K562 (cell line): ENCODE results near the gene BIRC5. TPM values are rescaled to one million over a fixed set of nuclear protein-coding genes. Genes with fewer than 3 reads are reported as not detected.

ENCODE experiments used
- BCOR ChIP-seq: fragments of 450-650 bp; IDR thresholded peaks from 2 replicates; pipeline ENCODE4 v1.6.1; 2016
- CREBBP ChIP-seq: IDR thresholded peaks from one replicate; pipeline ENCODE4 v1.6.1; 2012; ENCODE audit warnings: low read depth, mild to moderate bottlenecking, control low read depth, inconsistent platforms, low read length
- FUS ChIP-seq: fragments of 200-400 bp; formaldehyde crosslinking; optimal IDR thresholded peaks from 2 replicates; pipeline ENCODE3; 2017; ENCODE audit warnings: low read depth, low read length
- GATAD2B ChIP-seq: fragments of 450-650 bp; IDR thresholded peaks from 2 replicates; pipeline ENCODE4 v1.6.1; 2017; ENCODE audit warnings: mild to moderate bottlenecking, borderline replicate concordance
- MCM5 ChIP-seq: fragments of 450-650 bp; IDR thresholded peaks from 2 replicates; pipeline ENCODE4 v1.6.1; 2016; ENCODE audit warnings: low read depth
- MED1 ChIP-seq: sonication (generic); formaldehyde crosslinking; IDR thresholded peaks from 2 replicates; pipeline ENCODE4 v1.8.1; 2023; ENCODE audit warnings: missing genetic modification reagents, borderline replicate concordance
- NFRKB ChIP-seq: fragments of 450-650 bp; IDR thresholded peaks from 2 replicates; pipeline ENCODE4 v1.6.1; 2016; ENCODE audit warnings: low read depth
- NR2C2 ChIP-seq, 2 experiments: fragments of 200-800 bp in 1 of 2; sonication (Bioruptor generic) in 1 of 2; sonication (generic) in 1 of 2; formaldehyde crosslinking in 1 of 2; IDR thresholded peaks; 2 replicates each; pipeline versions ENCODE4 v1.6.1 to v1.8.0; 2016 to 2022; ENCODE audit warnings: mild to moderate bottlenecking in 1 of 2, missing compliant biosample characterization in 1 of 2, missing genetic modification characterization in 1 of 2, missing genetic modification reagents in 1 of 2
- PREB ChIP-seq: sonication (generic); formaldehyde crosslinking; IDR thresholded peaks from 2 replicates; pipeline ENCODE4 v1.8.1; 2023; ENCODE audit warnings: mild to moderate bottlenecking, missing genetic modification reagents
- PTRF ChIP-seq: fragments of 450-650 bp; IDR thresholded peaks from 2 replicates; pipeline ENCODE4 v1.6.1; 2016; ENCODE audit warnings: mild to moderate bottlenecking, missing genetic modification characterization, missing compliant biosample characterization
- SOX6 ChIP-seq: fragments of 450-650 bp; IDR thresholded peaks from 2 replicates; pipeline ENCODE4 v1.6.1; 2014; ENCODE audit warnings: mild to moderate bottlenecking
- SRF ChIP-seq, 2 experiments: fragments of 250-450, 450-650 bp in 1 of 2; sonication (Bioruptor Pico) in 1 of 2; sonication (generic) in 1 of 2; formaldehyde crosslinking; IDR thresholded peaks; 2 replicates each; pipeline versions ENCODE4 v1.5.0 to v1.5.1; 2020 to 2022; ENCODE audit warnings: mild to moderate bottlenecking in 1 of 2, missing genetic modification reagents in 1 of 2
- SRSF7 ChIP-seq: fragments of 200-400 bp; formaldehyde crosslinking; optimal IDR thresholded peaks from 2 replicates; pipeline ENCODE3; 2017; ENCODE audit warnings: mild to moderate bottlenecking, low read depth, low read length
- ZHX1 ChIP-seq: fragments of 150-350 bp; conservative IDR thresholded peaks from 2 replicates; pipeline ENCODE4 v1.6.1; 2014; ENCODE audit warnings: low read length
- ZKSCAN3 ChIP-seq: fragments of 250-450 bp; sonication (Bioruptor Pico); IDR thresholded peaks from 2 replicates; pipeline ENCODE4 v1.4.0; 2020
- ZNF184 ChIP-seq: sonication (generic); formaldehyde crosslinking; IDR thresholded peaks from 2 replicates; pipeline ENCODE4 v1.5.0; 2020; ENCODE audit warnings: missing genetic modification reagents
- ZNF217 ChIP-seq: sonication (generic); formaldehyde crosslinking; IDR thresholded peaks from 2 replicates; pipeline ENCODE4 v1.8.0; 2022; ENCODE audit warnings: mild to moderate bottlenecking, missing genetic modification reagents
- ZNF324 ChIP-seq: fragments of 250-450 bp; sonication (Bioruptor Pico); IDR thresholded peaks from 2 replicates; pipeline ENCODE4 v1.4.0; 2020; ENCODE audit warnings: mild to moderate bottlenecking
- ZNF780A ChIP-seq: fragments of 250-450 bp; sonication (Bioruptor Pico); IDR thresholded peaks from 2 replicates; pipeline ENCODE4 v1.5.0; 2021; ENCODE audit warnings: mild to moderate bottlenecking
- polyA plus RNA-seq, 8 experiments: library from polyadenylated mRNA; depleted of rRNA in 4 of 8; stranded (reverse) in 5 of 8; unstranded in 3 of 8; fragments of >200 nt; fragmentation: Nextera tagmentation in 2 of 8; fragmentation: Illumina TruSeq in 1 of 8; extraction: Ambion mirVana in 2 of 8; extraction: Trizol in 1 of 8; gene quantifications; 2 replicates each; pipeline versions ENCODE4 v1.2.1 to v1.2.3, GENCODE V29; 2011 to 2014; ENCODE audit warnings: inconsistent platforms in 1 of 8, missing spikeins in 1 of 8
- total RNA-seq, 7 experiments: library from RNA; depleted of rRNA in 6 of 7; stranded (reverse); fragments of >200 nt in 6 of 7; fragmentation: Illumina TruSeq in 2 of 7; extraction: Trizol in 2 of 7; gene quantifications; 2 replicates each; pipeline versions ENCODE4 v1.2.1 to v1.2.3, GENCODE V29; 2011 to 2021; ENCODE audit warnings: low replicate concordance in 1 of 7
- TF ChIP-seq, protein P1 (sequence below): fragments of 250-450 bp; sonication (Bioruptor Pico); IDR thresholded peaks from 2 replicates; pipeline ENCODE4 v1.8.0; 2021; ENCODE audit warnings: moderate library complexity, mild to moderate bottlenecking, inconsistent platforms
- TF ChIP-seq, protein P2 (sequence below): IDR thresholded peaks from 2 replicates; pipeline ENCODE4 v1.6.1; 2014; ENCODE audit warnings: antibody characterized with exemption

The BIRC5 gene
- total and polyA plus RNA-seq, 9 of the 15 experiments (the other 6 are each of a cell fraction or from before 2014, with no cell fraction given): 64.4 to 140 (median 101) TPM

DNA sequence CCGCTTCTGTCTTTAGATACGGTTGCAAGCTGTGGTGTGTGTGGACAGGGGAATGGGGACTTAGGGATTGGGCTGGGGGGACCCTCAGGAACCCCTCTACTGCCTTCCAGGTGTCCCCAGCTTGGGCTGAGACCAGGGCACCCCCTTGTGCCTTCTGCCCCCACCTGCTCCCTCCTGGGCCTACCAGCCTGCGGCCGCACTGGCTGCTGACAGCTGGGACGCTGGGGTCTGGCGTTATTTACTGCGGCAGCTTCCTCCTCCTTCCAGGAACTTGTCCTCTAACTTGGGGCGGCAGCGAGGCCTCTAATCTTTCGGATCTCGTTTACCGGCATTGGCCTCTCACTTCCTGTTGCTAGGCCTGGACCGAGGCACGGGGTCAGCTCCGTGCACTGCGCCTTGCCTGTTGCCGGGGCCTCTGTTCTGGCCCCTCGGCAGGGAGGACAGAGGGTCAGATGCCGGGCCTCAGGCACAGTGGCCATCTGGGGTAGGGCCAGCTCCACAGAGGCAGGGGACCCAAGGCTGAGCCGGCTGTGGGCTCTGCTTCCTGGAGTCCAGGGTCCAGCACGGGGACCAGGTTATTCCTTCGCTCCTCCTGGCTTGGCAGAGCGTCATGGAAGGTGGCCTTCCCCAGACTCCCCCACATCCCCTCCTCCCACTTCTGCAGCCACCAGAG, 49.1 kb downstream of the BIRC5 start (continued):
- TF ChIP-seq PTRF (no peak), ZNF217 (CRISPR knock-in tag) (no peak), ZKSCAN3 (CRISPR knock-in tag) (no peak), FUS (no peak), SRSF7 (no peak), BCOR (peak; percentile 7; the same call in 1 of the 2 replicates), ZNF184 (CRISPR knock-in tag) (no peak), MCM5 (no peak), SOX6 (peak; percentile 71; the same call in 1 of the 2 replicates), GATAD2B (peak; percentile 78), MED1 (CRISPR knock-in tag) (no peak), NR2C2 (CRISPR knock-in tag; IDR thresholded peaks at IDR 0.05) (peak; percentile 54; the same call in 1 of the 2 replicates), NR2C2 (tag; IDR thresholded peaks at IDR 0.05) (peak; percentile 91), ZNF324 (CRISPR knock-in tag) (no peak), PREB (no peak), NFRKB (peak; percentile 87), ZNF780A (CRISPR knock-in tag) (no peak), CREBBP (no peak), ZHX1 (no peak), SRF (CRISPR knock-in tag; IDR thresholded peaks at IDR 0.05) (peak in 1 of 2 experiments; percentile 50; a peak in 1 of 4 replicates)
- TF ChIP-seq, protein P1, sequence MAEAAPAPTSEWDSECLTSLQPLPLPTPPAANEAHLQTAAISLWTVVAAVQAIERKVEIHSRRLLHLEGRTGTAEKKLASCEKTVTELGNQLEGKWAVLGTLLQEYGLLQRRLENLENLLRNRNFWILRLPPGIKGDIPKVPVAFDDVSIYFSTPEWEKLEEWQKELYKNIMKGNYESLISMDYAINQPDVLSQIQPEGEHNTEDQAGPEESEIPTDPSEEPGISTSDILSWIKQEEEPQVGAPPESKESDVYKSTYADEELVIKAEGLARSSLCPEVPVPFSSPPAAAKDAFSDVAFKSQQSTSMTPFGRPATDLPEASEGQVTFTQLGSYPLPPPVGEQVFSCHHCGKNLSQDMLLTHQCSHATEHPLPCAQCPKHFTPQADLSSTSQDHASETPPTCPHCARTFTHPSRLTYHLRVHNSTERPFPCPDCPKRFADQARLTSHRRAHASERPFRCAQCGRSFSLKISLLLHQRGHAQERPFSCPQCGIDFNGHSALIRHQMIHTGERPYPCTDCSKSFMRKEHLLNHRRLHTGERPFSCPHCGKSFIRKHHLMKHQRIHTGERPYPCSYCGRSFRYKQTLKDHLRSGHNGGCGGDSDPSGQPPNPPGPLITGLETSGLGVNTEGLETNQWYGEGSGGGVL (CRISPR knock-in tag): no peak
- TF ChIP-seq, protein P2, sequence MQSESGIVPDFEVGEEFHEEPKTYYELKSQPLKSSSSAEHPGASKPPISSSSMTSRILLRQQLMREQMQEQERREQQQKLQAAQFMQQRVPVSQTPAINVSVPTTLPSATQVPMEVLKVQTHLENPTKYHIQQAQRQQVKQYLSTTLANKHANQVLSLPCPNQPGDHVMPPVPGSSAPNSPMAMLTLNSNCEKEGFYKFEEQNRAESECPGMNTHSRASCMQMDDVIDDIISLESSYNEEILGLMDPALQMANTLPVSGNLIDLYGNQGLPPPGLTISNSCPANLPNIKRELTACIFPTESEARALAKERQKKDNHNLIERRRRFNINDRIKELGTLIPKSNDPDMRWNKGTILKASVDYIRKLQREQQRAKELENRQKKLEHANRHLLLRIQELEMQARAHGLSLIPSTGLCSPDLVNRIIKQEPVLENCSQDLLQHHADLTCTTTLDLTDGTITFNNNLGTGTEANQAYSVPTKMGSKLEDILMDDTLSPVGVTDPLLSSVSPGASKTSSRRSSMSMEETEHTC: peak; percentile 77
